Measurements from ENCODE around the gene APOC1.

APOC1 gene

GRCh38 chr19:44943801-44944249, 29.4 kb downstream of the APOC1 start:
- TF ChIP-seq FOXP2 (optimal IDR thresholded peaks at IDR 0.05; ENCODE audit: borderline replicate concordance, extremely low read depth, extremely low read length, insufficient read depth) (no peak), POLR2AphosphoS5 (IDR thresholded peaks at IDR 0.05; ENCODE audit: low read depth, low read length) (no peak), TAF1 (IDR thresholded peaks at IDR 0.05; ENCODE audit: borderline replicate concordance, insufficient read depth, low read length) (no peak), SIN3A (IDR thresholded peaks at IDR 0.05; ENCODE audit: borderline replicate concordance, insufficient read depth, low read length) (no peak)
- TF ChIP-seq, protein P1, sequence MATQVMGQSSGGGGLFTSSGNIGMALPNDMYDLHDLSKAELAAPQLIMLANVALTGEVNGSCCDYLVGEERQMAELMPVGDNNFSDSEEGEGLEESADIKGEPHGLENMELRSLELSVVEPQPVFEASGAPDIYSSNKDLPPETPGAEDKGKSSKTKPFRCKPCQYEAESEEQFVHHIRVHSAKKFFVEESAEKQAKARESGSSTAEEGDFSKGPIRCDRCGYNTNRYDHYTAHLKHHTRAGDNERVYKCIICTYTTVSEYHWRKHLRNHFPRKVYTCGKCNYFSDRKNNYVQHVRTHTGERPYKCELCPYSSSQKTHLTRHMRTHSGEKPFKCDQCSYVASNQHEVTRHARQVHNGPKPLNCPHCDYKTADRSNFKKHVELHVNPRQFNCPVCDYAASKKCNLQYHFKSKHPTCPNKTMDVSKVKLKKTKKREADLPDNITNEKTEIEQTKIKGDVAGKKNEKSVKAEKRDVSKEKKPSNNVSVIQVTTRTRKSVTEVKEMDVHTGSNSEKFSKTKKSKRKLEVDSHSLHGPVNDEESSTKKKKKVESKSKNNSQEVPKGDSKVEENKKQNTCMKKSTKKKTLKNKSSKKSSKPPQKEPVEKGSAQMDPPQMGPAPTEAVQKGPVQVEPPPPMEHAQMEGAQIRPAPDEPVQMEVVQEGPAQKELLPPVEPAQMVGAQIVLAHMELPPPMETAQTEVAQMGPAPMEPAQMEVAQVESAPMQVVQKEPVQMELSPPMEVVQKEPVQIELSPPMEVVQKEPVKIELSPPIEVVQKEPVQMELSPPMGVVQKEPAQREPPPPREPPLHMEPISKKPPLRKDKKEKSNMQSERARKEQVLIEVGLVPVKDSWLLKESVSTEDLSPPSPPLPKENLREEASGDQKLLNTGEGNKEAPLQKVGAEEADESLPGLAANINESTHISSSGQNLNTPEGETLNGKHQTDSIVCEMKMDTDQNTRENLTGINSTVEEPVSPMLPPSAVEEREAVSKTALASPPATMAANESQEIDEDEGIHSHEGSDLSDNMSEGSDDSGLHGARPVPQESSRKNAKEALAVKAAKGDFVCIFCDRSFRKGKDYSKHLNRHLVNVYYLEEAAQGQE (IDR thresholded peaks at IDR 0.05; ENCODE audit: insufficient read depth in 1 of 2, low read depth in 2 of 2, low read length in 2 of 2): no peak

DNA sequence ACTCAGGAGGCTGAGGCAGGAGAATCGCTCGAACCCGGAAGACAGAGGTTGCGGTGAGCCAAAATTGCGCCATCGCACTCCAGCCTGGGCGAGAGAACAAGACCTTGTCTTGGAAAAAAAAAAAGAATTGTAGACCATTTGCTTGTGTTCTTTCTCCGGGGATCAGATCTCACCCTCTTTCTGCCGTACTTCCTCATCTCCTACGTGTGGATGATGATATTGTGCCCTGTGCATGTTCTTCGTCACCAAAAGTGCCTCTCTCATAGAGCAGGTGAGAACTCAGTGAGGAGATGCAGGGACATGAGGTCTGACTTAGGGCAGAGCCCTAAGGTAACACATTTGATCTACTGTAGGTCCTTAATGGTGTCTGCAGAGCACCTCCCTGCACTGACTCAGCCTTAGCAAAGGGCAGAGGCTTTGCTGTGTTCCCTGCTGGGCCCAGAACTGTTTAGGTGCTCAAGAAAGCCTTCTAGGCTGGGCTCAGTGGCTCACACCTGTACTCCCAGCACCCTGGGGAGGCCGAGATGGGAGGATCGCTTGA, 32.7 kb downstream of the APOC1 start:
- TF ChIP-seq, protein P1 (IDR thresholded peaks at IDR 0.05; ENCODE audit: insufficient read depth in 1 of 2, low read depth in 2 of 2, low read length in 2 of 2): no peak
- no peak for TF ChIP-seq FOXP2 (optimal IDR thresholded peaks at IDR 0.05; ENCODE audit: borderline replicate concordance, extremely low read depth, extremely low read length, insufficient read depth)
- no peak for TF ChIP-seq SIN3A (IDR thresholded peaks at IDR 0.05; ENCODE audit: borderline replicate concordance, insufficient read depth, low read length)
- no peak for TF ChIP-seq POLR2AphosphoS5 (IDR thresholded peaks at IDR 0.05; ENCODE audit: low read depth, low read length)
- TF ChIP-seq TAF1 (IDR thresholded peaks at IDR 0.05; ENCODE audit: borderline replicate concordance, insufficient read depth, low read length): no peak

DNA sequence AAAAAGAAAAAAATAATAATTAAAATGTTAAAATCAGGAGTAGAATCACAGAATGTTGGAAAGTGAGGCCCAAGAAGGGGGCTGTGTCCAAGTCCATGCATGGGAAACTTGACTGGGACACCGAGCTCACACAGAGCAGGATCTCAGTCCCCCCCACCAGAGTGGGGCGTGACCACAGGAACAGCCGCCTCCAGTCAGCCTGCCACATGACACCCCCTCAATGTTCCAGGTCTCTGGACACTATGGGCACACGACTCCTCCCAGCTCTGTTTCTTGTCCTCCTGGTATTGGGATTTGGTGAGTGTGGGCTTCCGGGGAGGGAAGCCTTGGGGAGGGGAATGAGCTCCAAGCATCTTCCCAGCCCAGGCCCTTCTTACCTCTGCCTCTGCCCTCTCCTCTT, 33.8 kb downstream of the APOC1 start:
- TF ChIP-seq SIN3A (IDR thresholded peaks at IDR 0.05; ENCODE audit: borderline replicate concordance, insufficient read depth, low read length): no peak
- no peak for TF ChIP-seq TAF1 (IDR thresholded peaks at IDR 0.05; ENCODE audit: borderline replicate concordance, insufficient read depth, low read length)
- TF ChIP-seq, protein P1 (IDR thresholded peaks at IDR 0.05; ENCODE audit: insufficient read depth in 1 of 2, low read depth in 2 of 2, low read length in 2 of 2): no peak
- TF ChIP-seq POLR2AphosphoS5 (IDR thresholded peaks at IDR 0.05; ENCODE audit: low read depth, low read length): no peak
- TF ChIP-seq FOXP2 (optimal IDR thresholded peaks at IDR 0.05; ENCODE audit: borderline replicate concordance, extremely low read depth, extremely low read length, insufficient read depth): no peak

DNA sequence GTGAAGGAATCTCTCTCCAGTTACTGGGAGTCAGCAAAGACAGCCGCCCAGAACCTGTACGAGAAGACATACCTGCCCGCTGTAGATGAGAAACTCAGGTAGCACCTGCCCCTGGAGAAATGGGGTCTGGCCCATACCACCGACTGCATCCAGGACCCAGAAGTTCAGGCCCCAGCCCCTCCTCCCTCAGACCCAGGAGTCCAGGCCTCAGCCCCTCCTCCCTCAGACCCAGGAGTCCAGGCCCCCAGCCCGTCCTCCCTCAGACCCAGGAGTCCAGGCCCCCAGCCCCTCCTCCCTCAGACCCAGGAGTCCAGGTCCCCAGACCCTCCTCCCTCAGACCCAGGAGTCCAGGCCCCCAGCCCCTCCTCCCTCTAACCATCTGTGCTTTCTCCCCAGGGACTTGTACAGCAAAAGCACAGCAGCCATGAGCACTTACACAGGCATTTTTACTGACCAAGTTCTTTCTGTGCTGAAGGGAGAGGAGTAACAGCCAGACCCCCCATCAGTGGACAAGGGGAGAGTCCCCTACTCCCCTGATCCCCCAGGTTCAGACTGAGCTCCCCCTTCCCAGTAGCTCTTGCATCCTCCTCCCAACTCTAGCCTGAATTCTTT, 34.5 kb downstream of the APOC1 start:
- TF ChIP-seq FOXP2 (optimal IDR thresholded peaks at IDR 0.05; ENCODE audit: borderline replicate concordance, extremely low read depth, extremely low read length, insufficient read depth) (no peak), SIN3A (IDR thresholded peaks at IDR 0.05; ENCODE audit: borderline replicate concordance, insufficient read depth, low read length) (no peak)
- TF ChIP-seq, protein P1 (IDR thresholded peaks at IDR 0.05; ENCODE audit: insufficient read depth in 1 of 2, low read depth in 2 of 2, low read length in 2 of 2): no peak

Data from PFSK-1 (cell line).